Transverse colon (tissue), 4 donors: ENCODE data around the gene MSL1.

Experiments used
- POLR2A ChIP-seq: fragments of 450-650 bp; IDR thresholded peaks from one replicate; pipeline ENCODE4 v1.6.1; 2016; ENCODE audit warnings: antibody characterized with exemption, mild to moderate bottlenecking, moderate library complexity
- POLR2AphosphoS5 ChIP-seq, 3 donors: sonication (generic); formaldehyde crosslinking; IDR thresholded peaks; one replicate each; pipeline ENCODE4 v1.6.1; 2016; ENCODE audit warnings: antibody characterized with exemption in 3 of 3
- TF ChIP-seq, protein P1 (sequence below), 5 experiments: fragments of 200-600 bp in 3 of 5; fragments of 450-650 bp in 2 of 5; sonication (generic) in 3 of 5; IDR thresholded peaks; 1 replicate in 2 of 5; 2 replicates in 3 of 5; pipeline ENCODE4 v1.5.1; 2016 to 2017; ENCODE audit warnings: antibody characterized with exemption in 5 of 5, inconsistent platforms in 3 of 5, mild to moderate bottlenecking in 2 of 5, moderate library complexity in 1 of 5

- no peak for TF ChIP-seq POLR2AphosphoS5 (IDR thresholded peaks at IDR 0.05)
- TF ChIP-seq, protein P1, sequence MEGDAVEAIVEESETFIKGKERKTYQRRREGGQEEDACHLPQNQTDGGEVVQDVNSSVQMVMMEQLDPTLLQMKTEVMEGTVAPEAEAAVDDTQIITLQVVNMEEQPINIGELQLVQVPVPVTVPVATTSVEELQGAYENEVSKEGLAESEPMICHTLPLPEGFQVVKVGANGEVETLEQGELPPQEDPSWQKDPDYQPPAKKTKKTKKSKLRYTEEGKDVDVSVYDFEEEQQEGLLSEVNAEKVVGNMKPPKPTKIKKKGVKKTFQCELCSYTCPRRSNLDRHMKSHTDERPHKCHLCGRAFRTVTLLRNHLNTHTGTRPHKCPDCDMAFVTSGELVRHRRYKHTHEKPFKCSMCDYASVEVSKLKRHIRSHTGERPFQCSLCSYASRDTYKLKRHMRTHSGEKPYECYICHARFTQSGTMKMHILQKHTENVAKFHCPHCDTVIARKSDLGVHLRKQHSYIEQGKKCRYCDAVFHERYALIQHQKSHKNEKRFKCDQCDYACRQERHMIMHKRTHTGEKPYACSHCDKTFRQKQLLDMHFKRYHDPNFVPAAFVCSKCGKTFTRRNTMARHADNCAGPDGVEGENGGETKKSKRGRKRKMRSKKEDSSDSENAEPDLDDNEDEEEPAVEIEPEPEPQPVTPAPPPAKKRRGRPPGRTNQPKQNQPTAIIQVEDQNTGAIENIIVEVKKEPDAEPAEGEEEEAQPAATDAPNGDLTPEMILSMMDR (IDR thresholded peaks at IDR 0.05), result no peak
- TF ChIP-seq POLR2A, result no peak
Measured at GRCh38 chr17:40129498-40129897, 7.7 kb downstream of the MSL1 start.
